IMR-90 (cell line): ENCODE measurements around the gene TBC1D16. TPM values are rescaled to one million over a fixed set of nuclear protein-coding genes. Genes with fewer than 3 reads are reported as not detected.
A peak's percentile ranks its signal among the peaks of the same experiment; 100 is the strongest.

Experiments
- ATAC-seq: fragments of 200-7000 bp; cut with Tn5 transposase; 2 replicates; pipeline ENCODE4 v1.9.1; 2020; ENCODE audit warnings: low read depth, mild to moderate bottlenecking, moderate library complexity
- BruUV-seq: library from RNA; stranded (reverse); fragments of 400-500 nt; replicated peaks from 2 replicates; lab custom pipeline; 2021; lab: Mats Ljungman, UMichigan
- CTCF ChIA-PET: fragments of 300-600 bp; formaldehyde crosslinking; extraction: SDS; loops from one replicate; lab custom pipeline; 2021; ENCODE audit warnings: antibody characterized with exemption; lab: Yijun Ruan, JAX
- POLR2A ChIA-PET: fragments of 300-600 bp; sonication (Branson Sonifier 250); formaldehyde crosslinking; loops from one replicate; lab custom pipeline; 2022; ENCODE audit warnings: antibody characterized with exemption; ENCODE audit not compliant: unreplicated experiment; lab: Charles Lee
- DNase-seq: peaks from one replicate; pipeline ENCODE4 v3.0.0; 2013
- H2AFZ ChIP-seq: replicated peaks from 2 replicates; pipeline ENCODE3; 2013; ENCODE audit warnings: low read length, mild to moderate bottlenecking; ENCODE audit not compliant: poor library complexity
- H2AK5ac ChIP-seq: 2 replicates; pipeline ENCODE4 v1.6.1; 2013; ENCODE audit warnings: low read depth, low read length, inconsistent platforms
- H2AK9ac ChIP-seq: replicated peaks from 2 replicates; pipeline ENCODE3; 2013; ENCODE audit warnings: mild to moderate bottlenecking, low read depth, low read length, moderate library complexity; ENCODE audit not compliant: poor library complexity
- H2BK120ac ChIP-seq: 2 replicates; pipeline ENCODE4 v1.6.1; 2013; ENCODE audit warnings: low read depth, low read length, inconsistent platforms
- H2BK15ac ChIP-seq: 3 replicates; pipeline ENCODE4 v1.6.1; 2013; ENCODE audit warnings: low read depth, low read length, inconsistent platforms
- H2BK20ac ChIP-seq: 2 replicates; pipeline ENCODE4 v1.6.1; 2013; ENCODE audit warnings: low read depth, mild to moderate bottlenecking, inconsistent platforms, low read length, moderate library complexity
- H2BK5ac ChIP-seq: 2 replicates; pipeline ENCODE4 v1.6.1; 2013; ENCODE audit warnings: mild to moderate bottlenecking, low read depth, low read length, inconsistent platforms; ENCODE audit not compliant: poor library complexity, severe bottlenecking
- H3K14ac ChIP-seq: replicated peaks from 2 replicates; pipeline ENCODE4 v1.6.1; 2013; ENCODE audit warnings: low read depth, low read length, inconsistent platforms
- H3K18ac ChIP-seq: 2 replicates; pipeline ENCODE4 v1.6.1; 2013; ENCODE audit warnings: low read depth, low read length, control low read depth
- H3K23ac ChIP-seq: 2 replicates; pipeline ENCODE4 v1.6.1; 2013; ENCODE audit warnings: low read depth, low read length, inconsistent platforms
- H3K27ac ChIP-seq: 2 replicates; pipeline ENCODE4 v1.5.1; 2013; ENCODE audit warnings: mild to moderate bottlenecking, control low read depth, low read length; ENCODE audit not compliant: insufficient read depth
- H3K27me3 ChIP-seq: 2 replicates; pipeline ENCODE4 v1.6.1; 2013; ENCODE audit warnings: low read length; ENCODE audit not compliant: control insufficient read depth, insufficient read depth
- H3K36me3 ChIP-seq: 2 replicates; pipeline ENCODE4 v1.6.1; 2013; ENCODE audit warnings: low read length, mixed read lengths; ENCODE audit not compliant: control insufficient read depth, insufficient read depth
- H3K4ac ChIP-seq: 2 replicates; pipeline ENCODE4 v1.6.1; 2013; ENCODE audit warnings: low read depth, low read length, inconsistent platforms
- H3K4me1 ChIP-seq: 2 replicates; pipeline ENCODE4 v1.6.1; 2013; ENCODE audit warnings: low read length, mixed read lengths; ENCODE audit not compliant: control insufficient read depth, insufficient read depth
- H3K4me2 ChIP-seq: 2 replicates; pipeline ENCODE4 v1.6.1; 2013; ENCODE audit warnings: low read depth, mild to moderate bottlenecking, control low read depth, low read length, moderate library complexity
- H3K4me3 ChIP-seq: 2 replicates; pipeline ENCODE4 v1.5.1; 2013; ENCODE audit warnings: low read depth, mild to moderate bottlenecking, control low read depth, low read length, moderate library complexity; ENCODE audit not compliant: insufficient read depth
- H3K56ac ChIP-seq: 2 replicates; pipeline ENCODE4 v1.6.1; 2013; ENCODE audit warnings: low read length, inconsistent platforms; ENCODE audit not compliant: insufficient read depth; ENCODE audit errors: extremely low read depth
- H3K79me1 ChIP-seq, 2 experiments: 2 replicates each; pipeline ENCODE4 v1.6.1; 2013; ENCODE audit warnings: low read length in 2 of 2, inconsistent platforms in 1 of 2, low read depth in 1 of 2
- H3K9ac ChIP-seq: 2 replicates; pipeline ENCODE4 v1.6.1; 2013; ENCODE audit warnings: low read depth, low read length, control low read depth
- H3K9me1 ChIP-seq: 2 replicates; pipeline ENCODE4 v1.6.1; 2013; ENCODE audit warnings: low read length, inconsistent platforms; ENCODE audit not compliant: insufficient read depth
- H3K9me3 ChIP-seq: 2 replicates; pipeline ENCODE4 v1.6.1; 2013; ENCODE audit warnings: low read length; ENCODE audit not compliant: control insufficient read depth, insufficient read depth
- H4K20me1 ChIP-seq: 2 replicates; pipeline ENCODE4 v1.6.1; 2013; ENCODE audit warnings: low read length, inconsistent platforms; ENCODE audit not compliant: insufficient read depth
- H4K5ac ChIP-seq: 2 replicates; pipeline ENCODE4 v1.6.1; 2013; ENCODE audit warnings: mild to moderate bottlenecking, low read depth, low read length, control low read depth
- H4K8ac ChIP-seq, 2 experiments: 2 replicates each; pipeline ENCODE4 v1.6.1; 2013; ENCODE audit warnings: low read depth in 2 of 2, low read length in 2 of 2, control low read depth in 1 of 2, inconsistent platforms in 1 of 2
- H4K91ac ChIP-seq: 2 replicates; pipeline ENCODE4 v1.6.1; 2013; ENCODE audit warnings: low read depth, low read length, inconsistent platforms; ENCODE audit not compliant: insufficient read depth
- BHLHE40 ChIP-seq: fragments of 150-350 bp; IDR thresholded peaks from 2 replicates; pipeline ENCODE4 v1.6.1; 2016; ENCODE audit warnings: mild to moderate bottlenecking, low read depth, low read length
- CEBPB ChIP-seq: IDR thresholded peaks from 2 replicates; pipeline ENCODE4 v1.6.1; 2012; ENCODE audit warnings: low read depth, low read length, improper control_type of control experiment
- CHD1 ChIP-seq: IDR thresholded peaks from 2 replicates; pipeline ENCODE4 v1.6.1; 2012; ENCODE audit warnings: low read depth, low read length, improper control_type of control experiment
- FOS ChIP-seq: fragments of 150-350 bp; IDR thresholded peaks from 2 replicates; pipeline ENCODE4 v1.6.1; 2016; ENCODE audit warnings: low read depth, low read length
- MAFK ChIP-seq: IDR thresholded peaks from 2 replicates; pipeline ENCODE4 v1.6.1; 2012; ENCODE audit warnings: low read depth, low read length, improper control_type of control experiment
- MAZ ChIP-seq: IDR thresholded peaks from 2 replicates; pipeline ENCODE4 v1.6.1; 2012; ENCODE audit warnings: low read depth, mild to moderate bottlenecking, low read length, improper control_type of control experiment, moderate library complexity, borderline replicate concordance
- MXI1 ChIP-seq: IDR thresholded peaks from 2 replicates; pipeline ENCODE4 v1.6.1; 2012; ENCODE audit warnings: low read depth, mild to moderate bottlenecking, low read length, moderate library complexity, borderline replicate concordance
- NFE2L2 ChIP-seq: fragments of 150-350 bp; IDR thresholded peaks from 2 replicates; pipeline ENCODE4 v1.6.1; 2016; ENCODE audit warnings: low read depth, mild to moderate bottlenecking, low read length
- POLR2A ChIP-seq: IDR thresholded peaks from 2 replicates; pipeline ENCODE4 v1.6.1; 2012; ENCODE audit warnings: mild to moderate bottlenecking, low read depth, low read length
- RAD21 ChIP-seq: IDR thresholded peaks from 2 replicates; pipeline ENCODE4 v1.6.1; 2012; ENCODE audit warnings: low read length, improper control_type of control experiment
- RCOR1 ChIP-seq: IDR thresholded peaks from 2 replicates; pipeline ENCODE4 v1.6.1; 2012; ENCODE audit warnings: mild to moderate bottlenecking, low read length, improper control_type of control experiment; ENCODE audit not compliant: insufficient replicate concordance
- RFX5 ChIP-seq: IDR thresholded peaks from 2 replicates; pipeline ENCODE4 v1.8.0; 2012; ENCODE audit warnings: low read depth, mild to moderate bottlenecking, low read length, moderate library complexity
- SMC3 ChIP-seq: fragments of 150-350 bp; IDR thresholded peaks from 2 replicates; pipeline ENCODE4 v1.6.1; 2016; ENCODE audit warnings: low read depth, mild to moderate bottlenecking, antibody characterized with exemption, low read length, moderate library complexity
- WGBS, 2 experiments: methylation state at CpG; one replicate each; pipeline versions ENCODE4 v1.1.5 to v1.1.7; 2013; ENCODE audit warnings: missing lambda C conversion rate in 2 of 2; ENCODE audit not compliant: insufficient read length in 1 of 2; ENCODE audit errors: extremely low coverage in 2 of 2; 5-methylcytosine and 5-hydroxymethylcytosine counted together
- dilution Hi-C: fragments of 300-500 bp; cut with HindIII; formaldehyde crosslinking; loops from one replicate; pipeline ENCODE4 v1.14.3; 2018; ENCODE audit warnings: low sequenced_read_pairs; ENCODE audit not compliant: unreplicated experiment
- in situ Hi-C: fragments of 300-500 bp; cut with MboI; formaldehyde crosslinking; loops from 3 replicates; pipeline ENCODE4 v1.14.3; 2019; ENCODE audit warnings: low sequenced_read_pairs, inconsistent platforms, mixed read lengths
- intact Hi-C: fragments of 100-400 bp; cut with micrococcal nuclease; formaldehyde crosslinking; loops from 2 replicates; pipeline ENCODE4 v1.10.0; 2022
- polyA plus RNA-seq, 3 experiments: library from polyadenylated mRNA; depleted of rRNA; stranded (reverse); fragments of >200 nt; gene quantifications; 2 replicates each; pipeline ENCODE4 v1.2.3, GENCODE V29; 2012; ENCODE audit warnings: low replicate concordance in 1 of 3
- total RNA-seq: library from RNA; depleted of rRNA; stranded (reverse); fragments of >200 nt; gene quantifications from 2 replicates; pipeline ENCODE4 v1.2.3, GENCODE V29; 2012
- TF ChIP-seq, protein P1 (sequence below): fragments of 150-350 bp; IDR thresholded peaks from 2 replicates; pipeline ENCODE4 v1.6.1; 2017; ENCODE audit warnings: mild to moderate bottlenecking, antibody characterized with exemption, low read length, low read depth
- TF ChIP-seq, protein P2 (sequence below): fragments of 150-350 bp; IDR thresholded peaks from 2 replicates; pipeline ENCODE4 v1.6.1; 2016; ENCODE audit warnings: low read depth, mild to moderate bottlenecking, low read length, moderate library complexity, borderline replicate concordance
- TF ChIP-seq, protein P3 (sequence below): conservative IDR thresholded peaks from 2 replicates; pipeline ENCODE4 v1.5.1; 2012; ENCODE audit warnings: mild to moderate bottlenecking, low read depth, low read length, improper control_type of control experiment

TBC1D16 gene
- total and polyA plus RNA-seq, 2 of the 4 experiments (the other 2 are of a cell fraction): 10.1 to 16.7 TPM

DNA sequence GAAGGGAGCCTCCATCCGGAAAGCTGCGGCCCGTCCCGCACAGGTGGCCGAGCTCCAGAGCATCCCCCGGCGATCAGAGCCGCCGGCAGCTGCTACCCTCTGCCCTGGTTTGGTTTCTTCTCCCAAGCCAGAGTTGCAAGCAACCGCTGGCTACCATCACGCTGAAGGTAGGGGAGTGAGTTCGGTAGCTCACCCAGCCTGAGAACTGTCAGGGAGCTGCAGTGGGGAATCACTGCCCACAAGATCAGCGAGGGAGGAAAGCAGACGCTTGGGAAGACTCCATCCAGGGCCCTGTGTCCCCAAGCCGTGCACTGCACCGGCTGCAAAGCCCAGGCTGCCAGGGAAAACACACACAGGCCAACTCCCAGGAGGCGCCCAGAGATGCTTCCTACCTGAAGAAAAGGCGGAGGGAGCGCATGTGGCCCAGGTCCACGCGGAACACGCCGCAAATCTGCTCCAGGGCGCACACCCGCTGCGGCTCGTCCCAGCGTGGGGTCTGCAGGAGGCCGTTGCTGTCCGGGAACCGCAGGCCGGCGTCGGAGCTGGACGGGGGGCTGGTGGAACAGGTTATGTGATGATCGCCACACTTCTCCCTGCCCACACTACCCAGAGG, 83.3 kb downstream of the TBC1D16 start:
- Histone ChIP-seq H3K9me1 (peaks cover 6% of the 10 kb centered on the region; the same call in 1 of the 2 replicates), H3K14ac (no peak overlapping the region), H3K4ac (no peak overlapping the region), H4K20me1 (peaks cover 24% of the 10 kb centered on the region), H2BK15ac (no peak overlapping the region), H3K9ac (no peak overlapping the region), H3K27ac (no peak overlapping the region), H2AFZ (peak overlapping the region; percentile 85), H2BK20ac (no peak overlapping the region), H3K4me3 (no peak overlapping the region), H2BK5ac (no peak overlapping the region), H2AK9ac (peak overlapping the region; percentile 65), H3K56ac (no peak overlapping the region), H2AK5ac (no peak overlapping the region), H2BK120ac (no peak overlapping the region), H4K8ac (0 out of 4 replicates have a peak overlapping the region, but pooled peaks of 1 of the 2 experiments have one; percentile 23), H3K18ac (no peak overlapping the region), H4K91ac (no peak overlapping the region), H3K23ac (no peak overlapping the region), H3K27me3 (no peaks in the 10 kb centered on the region), H3K79me1 (peaks cover 9 to 23% of the 10 kb centered on the region in 2 experiments; a peak in 3 of 4 replicates), H3K9me3 (no peaks in the 10 kb centered on the region), H3K4me2 (no peak overlapping the region; the same call in 1 of the 2 replicates), H4K5ac (no peak overlapping the region), H3K4me1 (peaks cover 9% of the 10 kb centered on the region), H3K36me3 (peaks cover 21% of the 10 kb centered on the region)
- no CpG with 5 or more reads among the region's 36 CpGs for WGBS, 2 experiments
- ATAC-seq (peak; percentile 31; the same call in 1 of the 2 replicates), DNase-seq (no peak)
- TF ChIP-seq, protein P1, sequence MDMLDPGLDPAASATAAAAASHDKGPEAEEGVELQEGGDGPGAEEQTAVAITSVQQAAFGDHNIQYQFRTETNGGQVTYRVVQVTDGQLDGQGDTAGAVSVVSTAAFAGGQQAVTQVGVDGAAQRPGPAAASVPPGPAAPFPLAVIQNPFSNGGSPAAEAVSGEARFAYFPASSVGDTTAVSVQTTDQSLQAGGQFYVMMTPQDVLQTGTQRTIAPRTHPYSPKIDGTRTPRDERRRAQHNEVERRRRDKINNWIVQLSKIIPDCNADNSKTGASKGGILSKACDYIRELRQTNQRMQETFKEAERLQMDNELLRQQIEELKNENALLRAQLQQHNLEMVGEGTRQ: no peak
- TF ChIP-seq BHLHE40 (no peak), POLR2A (no peak), CHD1 (no peak), CEBPB (no peak), MXI1 (no peak), FOS (no peak), RCOR1 (no peak), RFX5 (no peak), MAZ (no peak), RAD21 (no peak), SMC3 (no peak), NFE2L2 (no peak), MAFK (no peak)
- TF ChIP-seq, protein P2, sequence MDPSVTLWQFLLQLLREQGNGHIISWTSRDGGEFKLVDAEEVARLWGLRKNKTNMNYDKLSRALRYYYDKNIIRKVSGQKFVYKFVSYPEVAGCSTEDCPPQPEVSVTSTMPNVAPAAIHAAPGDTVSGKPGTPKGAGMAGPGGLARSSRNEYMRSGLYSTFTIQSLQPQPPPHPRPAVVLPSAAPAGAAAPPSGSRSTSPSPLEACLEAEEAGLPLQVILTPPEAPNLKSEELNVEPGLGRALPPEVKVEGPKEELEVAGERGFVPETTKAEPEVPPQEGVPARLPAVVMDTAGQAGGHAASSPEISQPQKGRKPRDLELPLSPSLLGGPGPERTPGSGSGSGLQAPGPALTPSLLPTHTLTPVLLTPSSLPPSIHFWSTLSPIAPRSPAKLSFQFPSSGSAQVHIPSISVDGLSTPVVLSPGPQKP: no peak
- TF ChIP-seq, protein P3, sequence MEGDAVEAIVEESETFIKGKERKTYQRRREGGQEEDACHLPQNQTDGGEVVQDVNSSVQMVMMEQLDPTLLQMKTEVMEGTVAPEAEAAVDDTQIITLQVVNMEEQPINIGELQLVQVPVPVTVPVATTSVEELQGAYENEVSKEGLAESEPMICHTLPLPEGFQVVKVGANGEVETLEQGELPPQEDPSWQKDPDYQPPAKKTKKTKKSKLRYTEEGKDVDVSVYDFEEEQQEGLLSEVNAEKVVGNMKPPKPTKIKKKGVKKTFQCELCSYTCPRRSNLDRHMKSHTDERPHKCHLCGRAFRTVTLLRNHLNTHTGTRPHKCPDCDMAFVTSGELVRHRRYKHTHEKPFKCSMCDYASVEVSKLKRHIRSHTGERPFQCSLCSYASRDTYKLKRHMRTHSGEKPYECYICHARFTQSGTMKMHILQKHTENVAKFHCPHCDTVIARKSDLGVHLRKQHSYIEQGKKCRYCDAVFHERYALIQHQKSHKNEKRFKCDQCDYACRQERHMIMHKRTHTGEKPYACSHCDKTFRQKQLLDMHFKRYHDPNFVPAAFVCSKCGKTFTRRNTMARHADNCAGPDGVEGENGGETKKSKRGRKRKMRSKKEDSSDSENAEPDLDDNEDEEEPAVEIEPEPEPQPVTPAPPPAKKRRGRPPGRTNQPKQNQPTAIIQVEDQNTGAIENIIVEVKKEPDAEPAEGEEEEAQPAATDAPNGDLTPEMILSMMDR: no peak
- CTCF ChIA-PET: no interaction called here
- dilution Hi-C loops: no loop called here
- in situ Hi-C loops: no loop called here
- POLR2A ChIA-PET: no interaction called here
- no TSS peak for BruUV-seq
- intact Hi-C loops: no loop called here
